ENCODE results near the gene SLC36A4. TPM values are rescaled to one million over a fixed set of nuclear protein-coding genes. Genes with fewer than 3 reads are reported as not detected.

The SLC36A4 gene
- total RNA-seq, 1 donor from 2014 or later, result 6.8 TPM

DNA sequence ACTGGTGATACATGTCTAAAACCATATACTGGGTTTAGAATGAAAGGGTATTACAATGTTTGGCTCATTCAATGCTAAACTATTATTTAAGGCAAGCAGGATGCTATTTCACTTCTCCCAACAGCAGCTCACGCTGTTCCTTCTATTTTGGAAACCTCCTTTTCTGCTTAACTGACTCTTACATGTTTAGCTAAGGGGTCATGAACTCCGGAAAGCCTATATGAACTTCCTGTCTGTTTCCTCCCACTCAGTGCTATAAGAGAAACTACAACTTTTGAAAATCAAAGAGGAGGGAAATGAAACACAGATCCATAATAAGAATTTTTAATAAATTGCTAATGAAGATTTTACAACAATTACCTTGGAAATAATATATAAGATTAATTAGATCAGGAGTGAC, 30.9 kb downstream of the SLC36A4 start:
- H3K36me3 ChIP-seq (ENCODE audit: control insufficient read depth in 3 of 3, insufficient read depth in 3 of 3, low read length in 3 of 3), result peaks cover 2 to 6% (median 5%) of the 10 kb centered on the region in 3 donors

DNA sequence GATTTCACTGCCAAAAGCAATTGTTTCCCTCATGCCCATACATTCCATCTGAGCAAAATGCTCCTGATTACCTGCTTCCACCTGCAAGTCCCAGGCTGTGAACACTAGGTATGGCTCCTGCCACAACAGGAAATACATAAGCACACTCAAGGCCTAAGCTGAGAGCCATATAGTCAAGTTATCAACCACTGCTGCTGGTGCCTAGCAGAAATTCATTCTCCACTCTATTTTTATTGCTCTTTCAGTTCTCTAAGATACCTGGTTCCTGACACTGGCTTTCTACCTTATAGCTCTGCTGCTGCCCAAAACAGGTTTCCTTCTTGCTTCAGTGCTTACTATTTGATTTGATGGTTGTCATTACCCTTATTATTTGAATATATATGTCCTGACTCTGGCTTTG, 31.6 kb downstream of the SLC36A4 start:
- no peaks in the 10 kb centered on the region for H3K4me1 ChIP-seq (ENCODE audit: control insufficient read depth in 3 of 3, insufficient read depth in 3 of 3, low read length in 3 of 3)
- no peak overlapping the region for H3K9ac ChIP-seq (ENCODE audit: low read depth in 1 of 3, low read length in 3 of 3)
- no peaks in the 10 kb centered on the region for H3K9me3 ChIP-seq (ENCODE audit: control insufficient read depth in 3 of 3, low read length in 3 of 3)
- H3K4me3 ChIP-seq (ENCODE audit: low read length in 3 of 3), result no peak overlapping the region
- H3K27ac ChIP-seq (ENCODE audit: low read depth, low read length), result no peak overlapping the region
- no peaks in the 10 kb centered on the region for H3K27me3 ChIP-seq (ENCODE audit: control insufficient read depth in 3 of 3, insufficient read depth in 3 of 3, low read length in 3 of 3)
- peaks cover 2 to 6% (median 5%) of the 10 kb centered on the region in 3 donors for H3K36me3 ChIP-seq (ENCODE audit: control insufficient read depth in 3 of 3, insufficient read depth in 3 of 3, low read length in 3 of 3)

More for the DNA sequence above, 30.9 kb downstream of the SLC36A4 start:
- no peak overlapping the region for H3K27ac ChIP-seq (ENCODE audit: low read depth, low read length)
- no peaks in the 10 kb centered on the region for H3K9me3 ChIP-seq (ENCODE audit: control insufficient read depth in 3 of 3, low read length in 3 of 3)
- H3K9ac ChIP-seq (ENCODE audit: low read depth in 1 of 3, low read length in 3 of 3), result no peak overlapping the region
- no peak overlapping the region for H3K4me3 ChIP-seq (ENCODE audit: low read length in 3 of 3)
- no peaks in the 10 kb centered on the region for H3K4me1 ChIP-seq (ENCODE audit: control insufficient read depth in 3 of 3, insufficient read depth in 3 of 3, low read length in 3 of 3)
- no peaks in the 10 kb centered on the region for H3K27me3 ChIP-seq (ENCODE audit: control insufficient read depth in 3 of 3, insufficient read depth in 3 of 3, low read length in 3 of 3)

DNA sequence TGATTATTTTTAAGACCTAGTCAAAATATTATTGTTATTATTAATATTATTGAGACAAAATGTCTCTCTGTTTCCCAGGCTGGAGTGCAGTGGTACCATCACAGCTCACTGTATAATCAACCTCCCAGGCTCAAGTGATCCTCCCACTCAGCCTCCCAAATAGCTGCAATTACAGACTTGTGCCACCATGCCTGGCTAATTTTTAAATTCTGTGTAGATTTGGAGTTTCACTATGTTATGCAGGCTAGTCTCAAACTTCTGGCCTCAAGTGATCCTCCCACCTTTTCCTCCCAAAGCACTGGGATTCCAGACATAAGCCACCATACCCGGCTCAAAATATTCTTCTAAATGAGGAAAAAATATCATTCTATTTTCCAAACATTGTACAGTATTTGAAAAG, 37.0 kb downstream of the SLC36A4 start:
- no peaks in the 10 kb centered on the region for H3K27me3 ChIP-seq (ENCODE audit: control insufficient read depth in 3 of 3, insufficient read depth in 3 of 3, low read length in 3 of 3)
- H3K4me3 ChIP-seq (ENCODE audit: low read length in 3 of 3), result no peak overlapping the region
- H3K4me1 ChIP-seq (ENCODE audit: control insufficient read depth in 3 of 3, insufficient read depth in 3 of 3, low read length in 3 of 3), result no peaks in the 10 kb centered on the region
- no peaks in the 10 kb centered on the region for H3K9me3 ChIP-seq (ENCODE audit: control insufficient read depth in 3 of 3, low read length in 3 of 3)
- no peak overlapping the region for H3K9ac ChIP-seq (ENCODE audit: low read depth in 1 of 3, low read length in 3 of 3)
- no peak overlapping the region for H3K27ac ChIP-seq (ENCODE audit: low read depth, low read length)
- peaks cover 2 to 6% (median 3%) of the 10 kb centered on the region in 3 donors for H3K36me3 ChIP-seq (ENCODE audit: control insufficient read depth in 3 of 3, insufficient read depth in 3 of 3, low read length in 3 of 3)

DNA sequence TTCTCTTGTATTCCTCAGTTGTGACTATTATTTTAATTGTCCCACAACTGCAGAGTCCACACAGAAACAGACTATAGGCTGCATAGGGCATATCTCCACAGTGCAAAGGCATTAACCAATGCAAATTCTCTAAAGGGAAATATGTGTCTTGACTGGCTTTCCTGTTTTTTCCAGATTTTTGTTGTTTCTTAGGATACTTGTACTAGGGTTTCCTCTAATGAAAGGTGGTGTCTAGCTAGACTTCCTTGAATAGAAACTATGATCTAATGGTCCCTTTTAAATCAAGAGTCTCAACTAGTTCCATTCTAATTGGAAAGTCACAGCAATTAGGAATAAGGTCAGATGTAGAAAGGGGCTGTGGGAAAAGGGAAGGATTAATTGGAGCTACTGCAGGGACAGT, 37.6 kb downstream of the SLC36A4 start:
- Histone ChIP-seq H3K27me3 (ENCODE audit: control insufficient read depth in 3 of 3, insufficient read depth in 3 of 3, low read length in 3 of 3) (no peaks in the 10 kb centered on the region), H3K4me3 (ENCODE audit: low read length in 3 of 3) (no peak overlapping the region), H3K36me3 (ENCODE audit: control insufficient read depth in 3 of 3, insufficient read depth in 3 of 3, low read length in 3 of 3) (peaks cover 2 to 6% (median 3%) of the 10 kb centered on the region in 3 donors), H3K4me1 (ENCODE audit: control insufficient read depth in 3 of 3, insufficient read depth in 3 of 3, low read length in 3 of 3) (no peaks in the 10 kb centered on the region), H3K9ac (ENCODE audit: low read depth in 1 of 3, low read length in 3 of 3) (no peak overlapping the region), H3K9me3 (ENCODE audit: control insufficient read depth in 3 of 3, low read length in 3 of 3) (no peaks in the 10 kb centered on the region), H3K27ac (ENCODE audit: low read depth, low read length) (no peak overlapping the region)

DNA sequence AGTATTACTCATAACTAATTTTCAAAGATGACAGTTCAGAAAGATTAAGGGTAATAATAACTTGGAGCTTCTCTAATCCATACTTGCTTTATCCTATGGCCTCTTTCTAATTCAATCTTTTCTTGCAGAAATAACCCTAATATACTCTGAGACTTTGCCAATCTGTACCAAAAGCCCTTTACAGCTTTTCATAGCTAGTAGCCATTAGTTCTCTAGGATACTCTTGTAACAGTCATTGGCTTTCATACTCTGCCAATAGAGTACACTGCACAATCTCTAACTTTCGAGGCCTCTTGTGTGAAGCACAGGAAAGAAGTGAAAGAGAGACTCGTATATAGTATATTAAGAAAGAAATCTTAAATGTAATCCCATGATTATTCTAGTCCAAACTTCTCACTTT, 38.1 kb downstream of the SLC36A4 start:
- Histone ChIP-seq H3K9ac (ENCODE audit: low read depth in 1 of 3, low read length in 3 of 3) (no peak overlapping the region), H3K4me1 (ENCODE audit: control insufficient read depth in 3 of 3, insufficient read depth in 3 of 3, low read length in 3 of 3) (no peaks in the 10 kb centered on the region), H3K9me3 (ENCODE audit: control insufficient read depth in 3 of 3, low read length in 3 of 3) (no peaks in the 10 kb centered on the region), H3K4me3 (ENCODE audit: low read length in 3 of 3) (no peak overlapping the region), H3K27me3 (ENCODE audit: control insufficient read depth in 3 of 3, insufficient read depth in 3 of 3, low read length in 3 of 3) (no peaks in the 10 kb centered on the region), H3K36me3 (ENCODE audit: control insufficient read depth in 3 of 3, insufficient read depth in 3 of 3, low read length in 3 of 3) (peaks cover under 1 to 5% (median 2%) of the 10 kb centered on the region in 3 donors), H3K27ac (ENCODE audit: low read depth, low read length) (no peak overlapping the region)

DNA sequence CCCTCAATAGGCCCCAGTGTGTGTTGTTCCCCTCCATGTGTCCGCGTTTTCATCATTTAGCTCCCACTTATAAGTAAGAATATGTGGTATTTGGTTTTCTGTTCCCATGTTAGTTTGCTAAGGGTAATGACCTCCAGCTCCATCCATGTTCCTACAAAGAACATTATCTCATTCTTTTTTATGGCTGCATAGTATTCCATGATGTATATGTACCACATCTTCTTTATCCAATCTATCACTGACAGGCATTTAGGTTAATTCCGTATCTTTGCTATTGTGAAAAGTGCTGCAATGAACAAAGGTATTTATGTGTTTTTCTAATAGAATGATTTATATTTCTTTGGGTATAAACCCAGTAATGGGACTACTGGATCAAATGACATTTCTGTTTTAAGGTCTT, 42.1 kb downstream of the SLC36A4 start:
- H3K27ac ChIP-seq (ENCODE audit: low read depth, low read length), result no peak overlapping the region
- no peak overlapping the region for H3K4me3 ChIP-seq (ENCODE audit: low read length in 3 of 3)
- H3K9me3 ChIP-seq (ENCODE audit: control insufficient read depth in 3 of 3, low read length in 3 of 3), result no peaks in the 10 kb centered on the region
- no peaks in the 10 kb centered on the region for H3K4me1 ChIP-seq (ENCODE audit: control insufficient read depth in 3 of 3, insufficient read depth in 3 of 3, low read length in 3 of 3)
- no peaks in the 10 kb centered on the region for H3K27me3 ChIP-seq (ENCODE audit: control insufficient read depth in 3 of 3, insufficient read depth in 3 of 3, low read length in 3 of 3)
- H3K36me3 ChIP-seq (ENCODE audit: control insufficient read depth in 3 of 3, insufficient read depth in 3 of 3, low read length in 3 of 3), result no peaks in the 10 kb centered on the region
- no peak overlapping the region for H3K9ac ChIP-seq (ENCODE audit: low read depth in 1 of 3, low read length in 3 of 3)

DNA sequence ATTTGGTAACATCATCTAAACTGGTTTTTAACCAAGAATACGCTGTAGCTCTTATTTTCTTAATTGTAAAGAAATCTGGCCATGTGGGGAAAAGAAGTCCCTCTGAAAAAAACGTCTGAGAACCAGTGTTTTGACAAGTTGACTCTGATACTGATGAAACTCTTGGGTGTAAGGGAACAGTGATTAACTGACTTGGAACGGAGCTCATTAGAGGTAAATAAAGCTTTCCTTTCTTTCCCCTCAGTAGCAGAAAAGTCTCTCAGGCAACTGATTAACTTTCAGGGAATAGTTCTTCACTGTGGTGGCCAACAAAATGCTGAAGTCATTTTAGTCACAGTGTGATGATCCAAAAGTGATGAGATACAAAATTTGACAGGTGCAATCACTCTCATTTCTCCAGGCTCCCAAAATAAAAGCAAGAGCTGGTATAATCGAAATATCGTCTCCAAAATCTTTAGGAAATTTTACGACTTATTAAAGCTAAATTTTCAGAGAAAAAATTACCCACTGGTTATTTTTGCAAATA, 52.3 kb downstream of the SLC36A4 start:
- H3K9me3 ChIP-seq (ENCODE audit: control insufficient read depth in 3 of 3, low read length in 3 of 3), result no peaks in the 10 kb centered on the region
- no peaks in the 10 kb centered on the region for H3K36me3 ChIP-seq (ENCODE audit: control insufficient read depth in 3 of 3, insufficient read depth in 3 of 3, low read length in 3 of 3)
- no peak overlapping the region for H3K4me3 ChIP-seq (ENCODE audit: low read length in 3 of 3)
- no peaks in the 10 kb centered on the region for H3K27me3 ChIP-seq (ENCODE audit: control insufficient read depth in 3 of 3, insufficient read depth in 3 of 3, low read length in 3 of 3)
- no peak overlapping the region for H3K27ac ChIP-seq (ENCODE audit: low read depth, low read length)
- H3K4me1 ChIP-seq (ENCODE audit: control insufficient read depth in 3 of 3, insufficient read depth in 3 of 3, low read length in 3 of 3), result no peaks in the 10 kb centered on the region
- no peak overlapping the region for H3K9ac ChIP-seq (ENCODE audit: low read depth in 1 of 3, low read length in 3 of 3)

DNA sequence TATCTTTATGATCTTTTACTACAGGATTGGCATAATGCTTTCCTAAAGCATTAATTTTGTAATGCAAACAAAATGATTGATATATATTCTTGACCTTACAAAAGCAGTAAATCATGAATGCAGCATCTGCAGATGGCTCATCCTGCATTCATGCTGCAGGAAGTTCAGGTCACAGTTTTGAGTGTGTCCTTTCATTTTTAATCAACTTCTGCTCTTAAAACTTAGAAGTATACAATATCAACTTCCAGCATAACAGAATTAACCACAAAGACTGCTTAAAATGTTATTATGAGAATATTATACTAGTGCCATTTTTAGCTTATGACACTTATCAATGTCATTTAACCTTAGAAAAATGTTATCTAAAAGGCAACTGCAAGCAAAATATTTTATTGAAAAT, 54.0 kb downstream of the SLC36A4 start:
- Histone ChIP-seq H3K9me3 (ENCODE audit: control insufficient read depth in 3 of 3, low read length in 3 of 3) (no peaks in the 10 kb centered on the region), H3K4me3 (ENCODE audit: low read length in 3 of 3) (no peak overlapping the region)

DNA sequence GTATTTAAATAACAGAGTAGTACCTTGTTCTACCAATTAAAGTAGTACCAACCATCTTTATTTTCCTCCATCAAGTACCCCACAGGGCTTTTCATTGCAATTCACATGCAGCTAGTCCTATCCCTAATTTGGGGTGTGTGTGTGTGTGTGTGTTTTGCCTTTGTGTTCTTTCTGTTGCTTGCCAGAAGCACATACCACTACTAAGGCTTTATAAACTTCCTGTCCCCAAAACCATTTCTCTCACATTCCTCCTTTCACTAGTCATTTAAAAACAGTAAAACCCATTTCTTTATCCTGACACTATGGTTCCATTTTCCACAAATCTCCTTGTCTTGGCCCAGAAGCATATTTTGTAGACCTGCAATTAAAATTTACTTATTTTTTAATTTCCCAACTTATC, 54.6 kb downstream of the SLC36A4 start:
- Histone ChIP-seq H3K4me3 (ENCODE audit: low read length in 3 of 3) (no peak overlapping the region), H3K4me1 (ENCODE audit: control insufficient read depth in 3 of 3, insufficient read depth in 3 of 3, low read length in 3 of 3) (no peaks in the 10 kb centered on the region), H3K36me3 (ENCODE audit: control insufficient read depth in 3 of 3, insufficient read depth in 3 of 3, low read length in 3 of 3) (no peaks in the 10 kb centered on the region), H3K9ac (ENCODE audit: low read depth in 1 of 3, low read length in 3 of 3) (no peak overlapping the region), H3K27ac (ENCODE audit: low read depth, low read length) (no peak overlapping the region), H3K27me3 (ENCODE audit: control insufficient read depth in 3 of 3, insufficient read depth in 3 of 3, low read length in 3 of 3) (no peaks in the 10 kb centered on the region), H3K9me3 (ENCODE audit: control insufficient read depth in 3 of 3, low read length in 3 of 3) (no peaks in the 10 kb centered on the region)

More for the DNA sequence above, 54.0 kb downstream of the SLC36A4 start:
- Histone ChIP-seq H3K36me3 (ENCODE audit: control insufficient read depth in 3 of 3, insufficient read depth in 3 of 3, low read length in 3 of 3) (no peaks in the 10 kb centered on the region), H3K27ac (ENCODE audit: low read depth, low read length) (no peak overlapping the region), H3K9ac (ENCODE audit: low read depth in 1 of 3, low read length in 3 of 3) (no peak overlapping the region), H3K27me3 (ENCODE audit: control insufficient read depth in 3 of 3, insufficient read depth in 3 of 3, low read length in 3 of 3) (no peaks in the 10 kb centered on the region), H3K4me1 (ENCODE audit: control insufficient read depth in 3 of 3, insufficient read depth in 3 of 3, low read length in 3 of 3) (no peaks in the 10 kb centered on the region)

DNA sequence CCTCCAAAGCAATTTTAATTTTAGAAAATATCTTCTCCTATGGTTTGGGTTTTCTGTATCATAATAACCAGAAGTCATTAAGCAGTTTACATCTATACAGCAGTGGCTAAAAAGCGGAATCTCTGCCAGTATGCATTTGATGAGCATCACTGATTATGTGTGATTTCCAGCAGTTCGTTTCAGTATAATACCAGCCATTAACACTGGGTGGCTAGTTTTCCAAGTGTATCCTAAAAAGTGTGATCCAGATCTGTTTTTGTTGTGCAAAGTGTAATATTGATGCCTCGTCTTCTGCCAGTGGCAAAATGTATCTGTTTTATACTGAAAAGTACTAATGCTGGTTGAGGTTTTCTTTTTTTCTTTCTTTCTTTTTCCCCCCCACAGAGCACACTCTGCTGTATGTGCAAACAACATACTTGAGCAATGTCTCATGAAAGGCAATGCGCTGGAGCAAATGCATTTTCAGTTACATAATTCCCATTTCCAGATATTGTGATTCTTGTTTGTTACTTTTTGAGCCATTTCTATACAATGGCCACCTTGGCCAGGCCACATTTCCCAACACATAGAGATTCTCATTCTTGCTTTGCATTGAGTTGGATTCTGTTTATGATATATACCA, 64.2 kb downstream of the SLC36A4 start:
- Histone ChIP-seq H3K27me3 (ENCODE audit: control insufficient read depth in 3 of 3, insufficient read depth in 3 of 3, low read length in 3 of 3) (no peaks in the 10 kb centered on the region), H3K4me1 (ENCODE audit: control insufficient read depth in 3 of 3, insufficient read depth in 3 of 3, low read length in 3 of 3) (no peaks in the 10 kb centered on the region), H3K27ac (ENCODE audit: low read depth, low read length) (no peak overlapping the region), H3K36me3 (ENCODE audit: control insufficient read depth in 3 of 3, insufficient read depth in 3 of 3, low read length in 3 of 3) (no peaks in the 10 kb centered on the region), H3K9me3 (ENCODE audit: control insufficient read depth in 3 of 3, low read length in 3 of 3) (no peaks in the 10 kb centered on the region), H3K4me3 (ENCODE audit: low read length in 3 of 3) (no peak overlapping the region), H3K9ac (ENCODE audit: low read depth in 1 of 3, low read length in 3 of 3) (no peak overlapping the region)

Data from skeletal muscle tissue (tissue), 4 donors.